Stimulated activated CD4-positive, alpha-beta T cell treated with anti-CD3 and anti-CD28 coated beads, Interleukin-15, amount 100 ng/mL, for 48 hours (primary cell): ENCODE measurements around the gene GLIS1.

ENCODE experiments used
- DNase-seq, 2 donors: peaks; one replicate each; pipeline ENCODE4 v3.0.0-alpha.2; 2020; ENCODE audit warnings: low read depth in 2 of 2

The GLIS1 gene

GRCh38 chr1:53508991-53509666 lies 229.8 kb downstream of the GLIS1 start:
- no peak for DNase-seq

GRCh38 chr1:53508056-53508990 lies 230.6 kb downstream of the GLIS1 start:
- no peak for DNase-seq

- DNase-seq = no peak
Observed at GRCh38 chr1:53507116-53507820, 231.7 kb downstream of the GLIS1 start.

- no peak for DNase-seq
Observed at GRCh38 chr1:53506355-53507050, 232.5 kb downstream of the GLIS1 start.

- no peak for DNase-seq
Observed at GRCh38 chr1:53505891-53506290, 233.1 kb downstream of the GLIS1 start.

- no peak for DNase-seq
Observed at GRCh38 chr1:53505401-53505800, 233.6 kb downstream of the GLIS1 start.

- no peak for DNase-seq
Observed at GRCh38 chr1:53504901-53505300, 234.1 kb downstream of the GLIS1 start.

- no peak for DNase-seq
Observed at GRCh38 chr1:53503433-53504217, 235.3 kb downstream of the GLIS1 start.

- no peak for DNase-seq
Observed at GRCh38 chr1:53502641-53503432, 236.1 kb downstream of the GLIS1 start.

- no peak for DNase-seq
Observed at GRCh38 chr1:53501065-53502005, 237.6 kb downstream of the GLIS1 start.

- no peak for DNase-seq
Observed at GRCh38 chr1:53500204-53501064, 238.5 kb downstream of the GLIS1 start.

GRCh38 chr1:53499257-53500203 lies 239.4 kb downstream of the GLIS1 start:
- no peak for DNase-seq

GRCh38 chr1:53498555-53499131 lies 240.3 kb downstream of the GLIS1 start:
- DNase-seq = no peak

GRCh38 chr1:53495633-53496345 lies 243.2 kb downstream of the GLIS1 start:
- DNase-seq = no peak

GRCh38 chr1:53490351-53490750 lies 248.6 kb downstream of the GLIS1 start:
- DNase-seq = no peak
